ENCODE measurements around the gene DENND6A.

- TF ChIP-seq, protein P1, sequence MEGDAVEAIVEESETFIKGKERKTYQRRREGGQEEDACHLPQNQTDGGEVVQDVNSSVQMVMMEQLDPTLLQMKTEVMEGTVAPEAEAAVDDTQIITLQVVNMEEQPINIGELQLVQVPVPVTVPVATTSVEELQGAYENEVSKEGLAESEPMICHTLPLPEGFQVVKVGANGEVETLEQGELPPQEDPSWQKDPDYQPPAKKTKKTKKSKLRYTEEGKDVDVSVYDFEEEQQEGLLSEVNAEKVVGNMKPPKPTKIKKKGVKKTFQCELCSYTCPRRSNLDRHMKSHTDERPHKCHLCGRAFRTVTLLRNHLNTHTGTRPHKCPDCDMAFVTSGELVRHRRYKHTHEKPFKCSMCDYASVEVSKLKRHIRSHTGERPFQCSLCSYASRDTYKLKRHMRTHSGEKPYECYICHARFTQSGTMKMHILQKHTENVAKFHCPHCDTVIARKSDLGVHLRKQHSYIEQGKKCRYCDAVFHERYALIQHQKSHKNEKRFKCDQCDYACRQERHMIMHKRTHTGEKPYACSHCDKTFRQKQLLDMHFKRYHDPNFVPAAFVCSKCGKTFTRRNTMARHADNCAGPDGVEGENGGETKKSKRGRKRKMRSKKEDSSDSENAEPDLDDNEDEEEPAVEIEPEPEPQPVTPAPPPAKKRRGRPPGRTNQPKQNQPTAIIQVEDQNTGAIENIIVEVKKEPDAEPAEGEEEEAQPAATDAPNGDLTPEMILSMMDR (IDR thresholded peaks at IDR 0.05): no peak
- TF ChIP-seq EZH2 (IDR thresholded peaks at IDR 0.05): no peak
Observed at GRCh38 chr3:57594576-57594975, 98.3 kb downstream of the DENND6A start.

Data from neural progenitor cell (in vitro differentiated cells).